ENCODE results near the gene FBXO47.

DNA sequence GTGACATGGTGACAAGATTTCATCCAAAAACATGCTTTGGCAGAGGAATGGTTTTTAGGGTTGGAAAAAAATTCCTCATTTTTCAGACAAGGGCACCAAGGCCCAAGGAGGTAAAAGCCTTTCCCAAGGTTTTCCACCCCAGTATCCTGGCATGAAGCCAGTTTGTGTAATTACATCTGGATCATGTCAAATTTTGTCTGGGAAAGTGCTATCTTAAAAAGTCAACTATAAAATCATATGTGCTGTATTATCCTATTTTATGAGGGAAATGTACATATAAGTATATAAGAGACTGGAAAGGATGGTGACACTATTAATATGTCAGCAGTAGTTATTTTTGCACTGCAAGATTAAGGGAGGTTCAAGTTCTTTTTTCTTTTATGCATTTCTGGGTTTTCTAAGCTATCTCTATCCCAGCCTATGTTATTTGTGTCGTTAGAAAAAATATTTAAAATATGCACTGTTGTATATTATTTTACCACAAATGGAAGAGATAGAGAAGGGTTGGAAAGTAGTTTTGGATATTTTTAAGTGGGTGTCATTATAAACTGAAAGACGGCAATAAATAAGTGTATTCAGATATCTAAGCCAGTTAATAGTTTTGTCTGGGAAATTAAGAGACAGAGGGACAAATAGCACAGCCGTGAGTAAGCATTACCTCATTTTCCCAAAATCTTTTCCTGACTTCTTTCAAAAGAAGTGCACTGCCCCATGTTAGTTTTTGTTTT, 13.5 kb upstream of the FBXO47 start:
- TF ChIP-seq, protein P1, sequence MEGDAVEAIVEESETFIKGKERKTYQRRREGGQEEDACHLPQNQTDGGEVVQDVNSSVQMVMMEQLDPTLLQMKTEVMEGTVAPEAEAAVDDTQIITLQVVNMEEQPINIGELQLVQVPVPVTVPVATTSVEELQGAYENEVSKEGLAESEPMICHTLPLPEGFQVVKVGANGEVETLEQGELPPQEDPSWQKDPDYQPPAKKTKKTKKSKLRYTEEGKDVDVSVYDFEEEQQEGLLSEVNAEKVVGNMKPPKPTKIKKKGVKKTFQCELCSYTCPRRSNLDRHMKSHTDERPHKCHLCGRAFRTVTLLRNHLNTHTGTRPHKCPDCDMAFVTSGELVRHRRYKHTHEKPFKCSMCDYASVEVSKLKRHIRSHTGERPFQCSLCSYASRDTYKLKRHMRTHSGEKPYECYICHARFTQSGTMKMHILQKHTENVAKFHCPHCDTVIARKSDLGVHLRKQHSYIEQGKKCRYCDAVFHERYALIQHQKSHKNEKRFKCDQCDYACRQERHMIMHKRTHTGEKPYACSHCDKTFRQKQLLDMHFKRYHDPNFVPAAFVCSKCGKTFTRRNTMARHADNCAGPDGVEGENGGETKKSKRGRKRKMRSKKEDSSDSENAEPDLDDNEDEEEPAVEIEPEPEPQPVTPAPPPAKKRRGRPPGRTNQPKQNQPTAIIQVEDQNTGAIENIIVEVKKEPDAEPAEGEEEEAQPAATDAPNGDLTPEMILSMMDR (IDR thresholded peaks at IDR 0.05; ENCODE audit: extremely low read depth in 1 of 2, insufficient read depth in 1 of 2, low read depth in 1 of 2, low read length in 2 of 2), result no peak
- TF ChIP-seq POLR2A (IDR thresholded peaks at IDR 0.05; ENCODE audit: low read depth, low read length), result no peak
- TF ChIP-seq, protein P2, sequence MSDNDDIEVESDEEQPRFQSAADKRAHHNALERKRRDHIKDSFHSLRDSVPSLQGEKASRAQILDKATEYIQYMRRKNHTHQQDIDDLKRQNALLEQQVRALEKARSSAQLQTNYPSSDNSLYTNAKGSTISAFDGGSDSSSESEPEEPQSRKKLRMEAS (IDR thresholded peaks at IDR 0.05; ENCODE audit: insufficient read depth, insufficient read length), result no peak
- TF ChIP-seq POLR2AphosphoS5 (IDR thresholded peaks at IDR 0.05; ENCODE audit: insufficient read depth, low read depth, low read length), result no peak

All from endothelial cell of umbilical vein (primary cell).